GM12874 (cell line): Measurements from ENCODE around the gene CSTA.

Experiments used
- TF ChIP-seq, protein P1 (sequence below): IDR thresholded peaks from 2 replicates; pipeline ENCODE4 v1.5.1; 2011; ENCODE audit warnings: low read depth, mild to moderate bottlenecking, control low read depth, low read length, moderate library complexity; ENCODE audit not compliant: insufficient read depth

Gene CSTA

DNA sequence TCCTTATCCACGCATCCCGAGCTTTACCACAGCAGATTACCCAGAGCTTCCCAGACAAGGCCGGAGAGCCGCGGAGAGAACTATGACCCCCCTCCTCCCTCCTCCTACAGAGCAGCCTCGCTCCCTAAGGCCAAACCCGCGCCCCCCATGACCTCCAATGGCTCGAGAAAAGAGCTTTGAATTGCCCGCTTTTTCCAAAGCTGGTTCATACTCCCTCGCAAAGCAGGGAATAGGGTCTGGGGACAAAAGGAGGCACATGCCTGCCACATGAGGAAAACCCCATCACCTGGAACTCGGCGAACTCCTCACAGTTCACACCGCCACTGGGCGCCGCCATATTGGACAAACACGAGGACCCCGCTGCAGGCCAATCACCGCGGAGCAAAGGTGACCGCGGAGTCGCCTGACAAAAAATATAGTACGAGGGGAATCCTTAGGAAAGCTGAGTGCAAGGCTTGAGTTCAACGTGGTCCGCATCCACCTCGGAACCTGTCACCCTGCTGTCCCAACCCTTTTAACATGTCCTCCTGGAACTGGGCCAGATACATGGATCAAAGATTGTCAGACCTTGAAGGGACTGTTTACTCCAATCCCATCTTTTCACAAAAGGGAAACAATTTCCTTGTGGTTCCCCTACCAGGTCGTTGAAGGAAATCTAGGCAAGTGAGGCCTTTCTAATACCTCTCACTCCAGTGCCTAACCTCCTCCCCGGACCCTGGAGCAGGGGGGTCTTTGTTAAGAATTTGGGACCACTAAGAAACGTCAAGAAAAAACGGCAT lies 58.0 kb downstream of the CSTA start, which contains the start of gene MIX23:
Gene MIX23 (minus strand): TSS at position 344 of the 779 bp plus-strand sequence. CDS start 7 bp downstream, at position 337.
- TF ChIP-seq, protein P1, sequence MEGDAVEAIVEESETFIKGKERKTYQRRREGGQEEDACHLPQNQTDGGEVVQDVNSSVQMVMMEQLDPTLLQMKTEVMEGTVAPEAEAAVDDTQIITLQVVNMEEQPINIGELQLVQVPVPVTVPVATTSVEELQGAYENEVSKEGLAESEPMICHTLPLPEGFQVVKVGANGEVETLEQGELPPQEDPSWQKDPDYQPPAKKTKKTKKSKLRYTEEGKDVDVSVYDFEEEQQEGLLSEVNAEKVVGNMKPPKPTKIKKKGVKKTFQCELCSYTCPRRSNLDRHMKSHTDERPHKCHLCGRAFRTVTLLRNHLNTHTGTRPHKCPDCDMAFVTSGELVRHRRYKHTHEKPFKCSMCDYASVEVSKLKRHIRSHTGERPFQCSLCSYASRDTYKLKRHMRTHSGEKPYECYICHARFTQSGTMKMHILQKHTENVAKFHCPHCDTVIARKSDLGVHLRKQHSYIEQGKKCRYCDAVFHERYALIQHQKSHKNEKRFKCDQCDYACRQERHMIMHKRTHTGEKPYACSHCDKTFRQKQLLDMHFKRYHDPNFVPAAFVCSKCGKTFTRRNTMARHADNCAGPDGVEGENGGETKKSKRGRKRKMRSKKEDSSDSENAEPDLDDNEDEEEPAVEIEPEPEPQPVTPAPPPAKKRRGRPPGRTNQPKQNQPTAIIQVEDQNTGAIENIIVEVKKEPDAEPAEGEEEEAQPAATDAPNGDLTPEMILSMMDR: no peak

DNA sequence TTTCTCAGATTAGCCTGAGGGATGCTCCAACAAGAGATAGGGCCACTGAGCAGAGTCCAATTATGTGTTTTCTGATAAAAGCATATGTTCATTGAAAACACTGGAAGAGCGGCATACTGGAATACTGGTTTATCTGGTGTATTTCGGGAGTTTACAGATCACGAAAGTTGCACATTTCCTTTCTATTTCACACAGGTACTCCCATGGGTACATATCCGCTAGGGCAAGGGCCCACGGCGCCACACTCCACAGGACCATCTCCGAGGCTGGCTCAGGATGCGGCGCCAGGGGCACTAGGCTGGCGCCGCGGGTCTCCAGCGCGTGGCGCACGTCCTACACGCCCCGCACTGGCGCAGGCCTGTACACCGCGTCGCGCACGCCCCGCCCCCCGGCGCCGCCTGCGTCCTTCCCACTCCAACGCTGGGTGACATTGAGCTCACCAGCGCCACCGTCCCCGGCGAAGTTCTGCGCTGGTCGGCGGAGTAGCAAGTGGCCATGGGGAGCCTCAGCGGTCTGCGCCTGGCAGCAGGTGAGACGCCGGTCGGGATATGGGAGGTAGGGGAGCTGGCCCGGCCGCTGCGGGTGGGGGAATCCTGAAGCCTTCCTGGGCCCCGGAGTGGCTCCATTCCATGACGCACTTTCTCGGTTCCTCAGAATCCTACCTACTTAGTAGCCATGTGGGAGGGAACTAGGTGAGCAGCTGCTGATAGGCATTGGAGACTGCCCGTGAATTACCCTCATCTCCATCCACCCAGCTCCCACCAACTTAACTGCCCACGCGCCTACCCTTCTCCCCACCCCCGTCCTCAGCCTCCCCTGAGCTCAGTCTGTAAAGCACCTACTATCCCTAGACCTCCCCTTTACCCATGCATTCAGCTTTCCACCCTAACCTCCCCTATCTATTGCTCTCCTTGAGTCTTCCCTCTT lies 59.0 kb downstream of the CSTA start, which contains the start of gene FAM162A:
Gene FAM162A (plus strand): TSS at position 412 of the 927 bp plus-strand sequence. CDS start 84 bp downstream, at position 496.
- TF ChIP-seq, protein P1: peak; percentile 75

DNA sequence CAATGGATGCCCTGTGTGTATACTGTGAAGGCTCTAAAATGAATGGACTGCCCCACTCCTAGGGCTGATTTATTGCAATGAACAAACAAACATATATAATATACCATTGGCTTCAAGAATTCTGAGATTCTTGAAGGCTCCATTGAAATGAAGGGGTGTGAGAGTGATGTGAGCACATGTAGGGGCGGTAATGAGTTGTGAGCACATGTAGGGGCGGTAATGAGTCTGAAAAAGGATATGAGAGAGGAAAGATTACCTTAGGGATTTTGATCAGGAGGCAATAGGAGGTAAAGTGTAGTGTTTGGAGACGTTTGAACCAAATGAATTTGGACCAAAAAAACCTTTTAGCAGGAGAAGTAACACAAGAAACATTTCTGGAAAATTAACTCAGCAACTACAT lies 62.7 kb downstream of the CSTA start:
- TF ChIP-seq, protein P1: no peak

DNA sequence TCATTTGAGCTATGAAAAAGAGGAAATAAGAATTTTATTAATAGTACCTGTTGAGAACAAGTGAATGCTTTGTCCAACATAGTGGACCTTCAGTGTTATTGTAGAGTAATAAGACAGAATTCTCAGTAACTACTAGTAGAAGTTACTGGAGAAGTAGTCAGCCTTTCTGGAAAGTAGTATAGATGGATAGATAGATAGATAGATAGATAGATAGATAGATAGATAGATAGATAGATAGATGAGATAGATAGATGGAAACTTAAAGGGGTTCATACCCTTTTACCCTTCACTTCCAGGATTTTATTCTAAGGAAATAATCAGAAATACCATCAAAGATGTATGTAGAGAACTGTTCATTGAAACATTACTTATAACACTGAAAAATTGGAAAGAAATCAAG lies 64.1 kb downstream of the CSTA start:
- TF ChIP-seq, protein P1: no peak

DNA sequence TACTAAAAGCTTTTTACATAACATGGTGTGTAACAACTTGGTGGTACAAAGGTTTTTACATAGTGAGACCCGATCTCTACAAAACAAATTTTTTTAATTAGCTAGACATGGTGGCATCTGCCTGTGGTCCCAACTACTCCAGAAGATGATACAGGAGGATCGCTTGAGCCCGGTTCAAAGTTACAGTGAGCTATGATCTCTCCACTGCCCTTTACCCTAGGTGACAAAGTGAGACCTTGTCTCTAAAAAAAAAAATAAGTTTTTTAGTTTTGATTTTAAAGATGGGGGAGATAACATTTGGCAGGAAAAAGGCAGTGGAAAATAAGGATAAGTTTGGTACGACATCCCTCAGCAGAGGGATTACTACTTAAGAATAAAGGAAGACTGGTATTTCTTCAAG lies 64.8 kb downstream of the CSTA start:
- TF ChIP-seq, protein P1: no peak

DNA sequence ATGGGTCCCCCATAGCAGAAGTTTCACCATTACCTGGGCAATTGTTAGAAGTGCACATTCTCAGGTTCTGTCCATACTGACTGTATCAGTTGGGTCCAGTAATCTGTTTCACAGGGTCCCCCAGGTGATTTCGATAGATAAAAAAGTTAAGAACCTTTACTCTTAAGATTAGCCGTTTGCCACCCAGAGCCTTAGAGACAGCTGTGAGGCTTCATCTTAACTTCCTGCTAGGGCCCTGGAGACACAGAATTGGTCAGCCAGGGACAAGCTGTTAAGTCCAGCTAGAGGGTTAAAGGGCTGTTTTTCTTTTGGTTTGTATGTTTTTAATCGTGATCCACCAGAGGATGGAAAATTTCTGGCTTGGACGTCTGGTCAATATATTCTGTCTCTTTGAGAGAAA lies 65.6 kb downstream of the CSTA start:
- TF ChIP-seq, protein P1: no peak
